ENCODE measurements around the gene TRAPPC3.

Gene TRAPPC3

GRCh38 chr1:36095760-36096405 lies 53.4 kb downstream of the TRAPPC3 start:
- no peak overlapping the region for H3K4me3 ChIP-seq (ENCODE audit: control insufficient read depth, low read depth, low read length)
- no peak for TF ChIP-seq CTCF (conservative IDR thresholded peaks at IDR 0.05; ENCODE audit: control insufficient read depth, insufficient read depth, low read depth, low read length)
- peak; percentile 26 for DNase-seq (ENCODE audit: low read depth)

- peak; percentile 74 for DNase-seq (ENCODE audit: low read depth)
- no peak overlapping the region for H3K4me3 ChIP-seq (ENCODE audit: control insufficient read depth, low read depth, low read length)
- no peak for TF ChIP-seq CTCF (conservative IDR thresholded peaks at IDR 0.05; ENCODE audit: control insufficient read depth, insufficient read depth, low read depth, low read length)
These were observed 54.6 kb downstream of the TRAPPC3 start for GRCh38 chr1:36094621-36095061.

- no peak for DNase-seq (ENCODE audit: low read depth)
- TF ChIP-seq CTCF (conservative IDR thresholded peaks at IDR 0.05; ENCODE audit: control insufficient read depth, insufficient read depth, low read depth, low read length), result no peak
- no peak overlapping the region for H3K4me3 ChIP-seq (ENCODE audit: control insufficient read depth, low read depth, low read length)
These were observed 55.4 kb downstream of the TRAPPC3 start for GRCh38 chr1:36093929-36094328.

- no peak overlapping the region for H3K4me3 ChIP-seq (ENCODE audit: control insufficient read depth, low read depth, low read length)
- no peak for DNase-seq (ENCODE audit: low read depth)
- no peak for TF ChIP-seq CTCF (conservative IDR thresholded peaks at IDR 0.05; ENCODE audit: control insufficient read depth, insufficient read depth, low read depth, low read length)
These were observed 56.1 kb downstream of the TRAPPC3 start for GRCh38 chr1:36093226-36093625.

GRCh38 chr1:36092798-36093185 lies 56.5 kb downstream of the TRAPPC3 start:
- H3K4me3 ChIP-seq (ENCODE audit: control insufficient read depth, low read depth, low read length), result no peak overlapping the region
- no peak for TF ChIP-seq CTCF (conservative IDR thresholded peaks at IDR 0.05; ENCODE audit: control insufficient read depth, insufficient read depth, low read depth, low read length)
- DNase-seq (ENCODE audit: low read depth), result no peak

- no peak overlapping the region for H3K4me3 ChIP-seq (ENCODE audit: control insufficient read depth, low read depth, low read length)
- no peak for DNase-seq (ENCODE audit: low read depth)
- no peak for TF ChIP-seq CTCF (conservative IDR thresholded peaks at IDR 0.05; ENCODE audit: control insufficient read depth, insufficient read depth, low read depth, low read length)
These were observed 57.0 kb downstream of the TRAPPC3 start for GRCh38 chr1:36092166-36092797.
